WTC11 (cell line): ENCODE data around the gene PTPRN2. TPM values are rescaled to one million over a fixed set of nuclear protein-coding genes. Genes with fewer than 3 reads are reported as not detected.

Experiments used
- ATAC-seq: fragments of 200-7000 bp; cut with Tn5 transposase; 2 replicates; pipeline ENCODE4 v1.10.0; 2021; ENCODE audit warnings: mild to moderate bottlenecking, moderate library complexity
- CTCF ChIA-PET: fragments of 300-600 bp; sonication (Branson Sonifier 250); formaldehyde crosslinking; loops from one replicate; lab custom pipeline; 2021; ENCODE audit warnings: antibody characterized with exemption; lab: Charles Lee
- POLR2A ChIA-PET: fragments of 350-600 bp; sonication (Branson Sonifier 250); formaldehyde crosslinking; loops from one replicate; lab custom pipeline; 2021; ENCODE audit warnings: antibody characterized with exemption; lab: Charles Lee
- DNase-seq: peaks from one replicate; pipeline ENCODE4 v3.0.0; 2021; ENCODE audit warnings: low spot score
- H3K27ac Mint-ChIP-seq: 2 replicates; pipeline ENCODE4 v1.8.0; 2021; ENCODE audit warnings: mixed read lengths
- H3K27me3 Mint-ChIP-seq: 2 replicates; pipeline ENCODE4 v1.8.0; 2021; ENCODE audit warnings: low read depth, mild to moderate bottlenecking, moderate library complexity, mixed read lengths
- H3K36me3 Mint-ChIP-seq: 2 replicates; pipeline ENCODE4 v1.8.0; 2021; ENCODE audit warnings: mixed read lengths
- H3K4me1 Mint-ChIP-seq: 2 replicates; pipeline ENCODE4 v1.8.0; 2022; ENCODE audit warnings: mixed read lengths
- H3K4me3 Mint-ChIP-seq: 2 replicates; pipeline ENCODE4 v1.8.0; 2021; ENCODE audit warnings: mild to moderate bottlenecking, moderate library complexity, mixed read lengths
- H3K9me3 Mint-ChIP-seq: 2 replicates; pipeline ENCODE4 v1.8.0; 2021; ENCODE audit warnings: mixed read lengths
- ATF1 ChIP-seq: sonication (generic); formaldehyde crosslinking; IDR thresholded peaks from 2 replicates; pipeline ENCODE4 v1.8.1; 2023; ENCODE audit warnings: mild to moderate bottlenecking, moderate library complexity, missing genetic modification reagents
- ATF6 ChIP-seq: sonication (generic); formaldehyde crosslinking; IDR thresholded peaks from 2 replicates; pipeline ENCODE4 v1.8.1; 2023; ENCODE audit warnings: mild to moderate bottlenecking, missing genetic modification reagents
- CREM ChIP-seq: sonication (generic); formaldehyde crosslinking; IDR thresholded peaks from 2 replicates; pipeline ENCODE4 v1.8.1; 2022; ENCODE audit warnings: mild to moderate bottlenecking, missing genetic modification reagents, moderate library complexity
- FOXJ3 ChIP-seq: sonication (generic); formaldehyde crosslinking; IDR thresholded peaks from 2 replicates; pipeline ENCODE4 v1.9.0; 2021; ENCODE audit warnings: missing genetic modification reagents, mild to moderate bottlenecking, borderline replicate concordance
- MLX ChIP-seq: sonication (generic); formaldehyde crosslinking; IDR thresholded peaks from 2 replicates; pipeline ENCODE4 v1.8.1; 2023; ENCODE audit warnings: mild to moderate bottlenecking, missing genetic modification reagents, moderate library complexity
- NFYB ChIP-seq: sonication (generic); formaldehyde crosslinking; conservative IDR thresholded peaks from 2 replicates; pipeline ENCODE4 v1.8.0; 2022; ENCODE audit warnings: low read depth, missing genetic modification reagents
- OVOL2 ChIP-seq: fragments of 250-450 bp; sonication (Bioruptor Pico); IDR thresholded peaks from 2 replicates; pipeline ENCODE4 v1.9.0; 2021; ENCODE audit warnings: mild to moderate bottlenecking, borderline replicate concordance
- TEAD1 ChIP-seq: sonication (generic); formaldehyde crosslinking; IDR thresholded peaks from 2 replicates; pipeline ENCODE4 v1.8.0; 2022; ENCODE audit warnings: mild to moderate bottlenecking, missing genetic modification reagents
- ZBTB43 ChIP-seq: sonication (generic); formaldehyde crosslinking; IDR thresholded peaks from 2 replicates; pipeline ENCODE4 v1.8.1; 2023; ENCODE audit warnings: mild to moderate bottlenecking, missing genetic modification reagents
- ZNF121 ChIP-seq: sonication (generic); formaldehyde crosslinking; IDR thresholded peaks from 2 replicates; pipeline ENCODE4 v1.8.0; 2023; ENCODE audit warnings: missing genetic modification reagents
- ZNF317 ChIP-seq: sonication (generic); formaldehyde crosslinking; IDR thresholded peaks from 2 replicates; pipeline ENCODE4 v1.8.1; 2023; ENCODE audit warnings: low read depth, mild to moderate bottlenecking, moderate library complexity, missing genetic modification reagents, borderline replicate concordance
- ZNF416 ChIP-seq: fragments of 250-450 bp; sonication (Bioruptor Pico); IDR thresholded peaks from 2 replicates; pipeline ENCODE4 v1.9.0; 2021; ENCODE audit warnings: mild to moderate bottlenecking, inconsistent platforms
- ZNF425 ChIP-seq: fragments of 250-450 bp; sonication (Bioruptor Pico); conservative IDR thresholded peaks from 2 replicates; pipeline ENCODE4 v1.9.0; 2021; ENCODE audit warnings: mild to moderate bottlenecking
- ZSCAN18 ChIP-seq: fragments of 250-450 bp; sonication (Bioruptor Pico); IDR thresholded peaks from 2 replicates; pipeline ENCODE4 v2.1.2; 2022; ENCODE audit warnings: mild to moderate bottlenecking, moderate library complexity
- total RNA-seq: library from RNA; stranded (reverse); gene quantifications from 3 replicates; pipeline ENCODE4 v1.2.3, GENCODE V29; 2021
- TF ChIP-seq, protein P1 (sequence below): sonication (generic); formaldehyde crosslinking; IDR thresholded peaks from 2 replicates; pipeline ENCODE4 v1.8.0; 2023; ENCODE audit warnings: mild to moderate bottlenecking, missing genetic modification reagents
- TF ChIP-seq, protein P2 (sequence below): sonication (generic); formaldehyde crosslinking; IDR thresholded peaks from 2 replicates; pipeline ENCODE4 v1.8.1; 2022; ENCODE audit warnings: low read depth, missing genetic modification reagents, borderline replicate concordance
- TF ChIP-seq, protein P3 (sequence below): sonication (generic); formaldehyde crosslinking; IDR thresholded peaks from 2 replicates; pipeline ENCODE4 v1.8.0; 2022; ENCODE audit warnings: mild to moderate bottlenecking, missing genetic modification reagents

The PTPRN2 gene
- total RNA-seq, 1 experiment from 2014 or later: 4.7 TPM

DNA sequence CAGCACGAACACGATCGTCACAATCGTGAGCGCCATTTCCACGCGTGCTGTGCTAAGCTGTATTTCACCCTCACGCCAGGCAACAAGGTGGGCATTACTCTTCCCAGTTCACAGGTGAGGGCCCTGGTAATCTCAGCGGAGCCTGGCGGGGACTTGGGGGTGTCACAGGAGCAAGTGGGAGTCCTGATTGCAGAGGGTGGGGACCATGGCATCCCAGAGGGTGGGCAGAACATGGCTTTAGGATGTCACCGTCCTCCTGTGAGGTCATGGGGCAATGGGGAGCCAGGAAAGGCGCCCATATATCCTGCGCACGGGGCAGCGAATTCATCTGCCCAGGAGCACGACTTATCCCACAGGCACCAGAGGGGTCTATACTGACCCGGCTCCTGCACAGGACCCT is 761.1 kb downstream of the PTPRN2 start:
- peaks cover 2% of the 10 kb centered on the region; the same call in 1 of the 2 replicates for H3K27me3 Mint-ChIP-seq
- ATAC-seq (no peak), DNase-seq (no peak)
- H3K4me3 Mint-ChIP-seq: no peak overlapping the region
- TF ChIP-seq ZSCAN18 (CRISPR knock-in tag) (no peak), TEAD1 (CRISPR knock-in tag) (no peak), MLX (CRISPR knock-in tag) (no peak), NFYB (CRISPR knock-in tag) (no peak), ZBTB43 (CRISPR knock-in tag) (no peak), ATF1 (CRISPR knock-in tag) (no peak), OVOL2 (no peak), ZNF425 (CRISPR knock-in tag) (no peak), FOXJ3 (no peak), CREM (no peak), ZNF317 (CRISPR knock-in tag) (no peak)
- TF ChIP-seq, protein P1, sequence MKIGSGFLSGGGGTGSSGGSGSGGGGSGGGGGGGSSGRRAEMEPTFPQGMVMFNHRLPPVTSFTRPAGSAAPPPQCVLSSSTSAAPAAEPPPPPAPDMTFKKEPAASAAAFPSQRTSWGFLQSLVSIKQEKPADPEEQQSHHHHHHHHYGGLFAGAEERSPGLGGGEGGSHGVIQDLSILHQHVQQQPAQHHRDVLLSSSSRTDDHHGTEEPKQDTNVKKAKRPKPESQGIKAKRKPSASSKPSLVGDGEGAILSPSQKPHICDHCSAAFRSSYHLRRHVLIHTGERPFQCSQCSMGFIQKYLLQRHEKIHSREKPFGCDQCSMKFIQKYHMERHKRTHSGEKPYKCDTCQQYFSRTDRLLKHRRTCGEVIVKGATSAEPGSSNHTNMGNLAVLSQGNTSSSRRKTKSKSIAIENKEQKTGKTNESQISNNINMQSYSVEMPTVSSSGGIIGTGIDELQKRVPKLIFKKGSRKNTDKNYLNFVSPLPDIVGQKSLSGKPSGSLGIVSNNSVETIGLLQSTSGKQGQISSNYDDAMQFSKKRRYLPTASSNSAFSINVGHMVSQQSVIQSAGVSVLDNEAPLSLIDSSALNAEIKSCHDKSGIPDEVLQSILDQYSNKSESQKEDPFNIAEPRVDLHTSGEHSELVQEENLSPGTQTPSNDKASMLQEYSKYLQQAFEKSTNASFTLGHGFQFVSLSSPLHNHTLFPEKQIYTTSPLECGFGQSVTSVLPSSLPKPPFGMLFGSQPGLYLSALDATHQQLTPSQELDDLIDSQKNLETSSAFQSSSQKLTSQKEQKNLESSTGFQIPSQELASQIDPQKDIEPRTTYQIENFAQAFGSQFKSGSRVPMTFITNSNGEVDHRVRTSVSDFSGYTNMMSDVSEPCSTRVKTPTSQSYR (CRISPR knock-in tag): no peak
- TF ChIP-seq, protein P2, sequence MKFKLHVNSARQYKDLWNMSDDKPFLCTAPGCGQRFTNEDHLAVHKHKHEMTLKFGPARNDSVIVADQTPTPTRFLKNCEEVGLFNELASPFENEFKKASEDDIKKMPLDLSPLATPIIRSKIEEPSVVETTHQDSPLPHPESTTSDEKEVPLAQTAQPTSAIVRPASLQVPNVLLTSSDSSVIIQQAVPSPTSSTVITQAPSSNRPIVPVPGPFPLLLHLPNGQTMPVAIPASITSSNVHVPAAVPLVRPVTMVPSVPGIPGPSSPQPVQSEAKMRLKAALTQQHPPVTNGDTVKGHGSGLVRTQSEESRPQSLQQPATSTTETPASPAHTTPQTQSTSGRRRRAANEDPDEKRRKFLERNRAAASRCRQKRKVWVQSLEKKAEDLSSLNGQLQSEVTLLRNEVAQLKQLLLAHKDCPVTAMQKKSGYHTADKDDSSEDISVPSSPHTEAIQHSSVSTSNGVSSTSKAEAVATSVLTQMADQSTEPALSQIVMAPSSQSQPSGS: no peak
- H3K36me3 Mint-ChIP-seq: peaks cover 13% of the 10 kb centered on the region
- peaks cover 4% of the 10 kb centered on the region; the same call in 1 of the 2 replicates for H3K4me1 Mint-ChIP-seq
- POLR2A ChIA-PET: no interaction called here
- H3K9me3 Mint-ChIP-seq: peaks cover 15% of the 10 kb centered on the region
- no peak overlapping the region for H3K27ac Mint-ChIP-seq
- CTCF ChIA-PET: no interaction called here

DNA sequence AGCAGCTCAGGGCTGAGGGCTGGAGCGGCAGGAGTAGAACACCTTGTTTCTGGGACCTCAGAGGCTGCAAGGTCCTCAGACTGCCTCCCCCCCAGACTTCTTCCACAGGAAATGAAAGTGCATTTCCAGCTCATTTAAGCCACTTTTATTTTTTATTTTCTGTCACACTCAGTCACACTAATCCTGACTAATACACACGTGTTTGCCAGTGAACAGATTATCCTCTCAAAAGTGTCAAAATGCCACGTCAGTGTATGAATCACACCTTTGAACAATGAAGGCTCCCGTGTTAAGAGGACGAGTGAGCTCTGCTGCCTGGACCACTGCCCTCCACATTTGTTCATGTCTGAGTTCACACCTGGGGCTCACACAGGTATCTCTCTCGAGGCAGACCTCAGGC is 762.3 kb downstream of the PTPRN2 start:
- no peaks in the 10 kb centered on the region for H3K27me3 Mint-ChIP-seq
- POLR2A ChIA-PET: no interaction called here
- peaks cover 9% of the 10 kb centered on the region for H3K9me3 Mint-ChIP-seq
- H3K36me3 Mint-ChIP-seq: peaks cover 8% of the 10 kb centered on the region
- CTCF ChIA-PET: no interaction called here
- H3K4me3 Mint-ChIP-seq: no peak overlapping the region
- ATAC-seq: no peak
- H3K4me1 Mint-ChIP-seq: no peaks in the 10 kb centered on the region
- H3K27ac Mint-ChIP-seq: no peak overlapping the region
- no peak for DNase-seq
- TF ChIP-seq ATF6 (CRISPR knock-in tag) (no peak), ZNF416 (CRISPR knock-in tag) (no peak), ZNF121 (CRISPR knock-in tag) (no peak)
- TF ChIP-seq, protein P3, sequence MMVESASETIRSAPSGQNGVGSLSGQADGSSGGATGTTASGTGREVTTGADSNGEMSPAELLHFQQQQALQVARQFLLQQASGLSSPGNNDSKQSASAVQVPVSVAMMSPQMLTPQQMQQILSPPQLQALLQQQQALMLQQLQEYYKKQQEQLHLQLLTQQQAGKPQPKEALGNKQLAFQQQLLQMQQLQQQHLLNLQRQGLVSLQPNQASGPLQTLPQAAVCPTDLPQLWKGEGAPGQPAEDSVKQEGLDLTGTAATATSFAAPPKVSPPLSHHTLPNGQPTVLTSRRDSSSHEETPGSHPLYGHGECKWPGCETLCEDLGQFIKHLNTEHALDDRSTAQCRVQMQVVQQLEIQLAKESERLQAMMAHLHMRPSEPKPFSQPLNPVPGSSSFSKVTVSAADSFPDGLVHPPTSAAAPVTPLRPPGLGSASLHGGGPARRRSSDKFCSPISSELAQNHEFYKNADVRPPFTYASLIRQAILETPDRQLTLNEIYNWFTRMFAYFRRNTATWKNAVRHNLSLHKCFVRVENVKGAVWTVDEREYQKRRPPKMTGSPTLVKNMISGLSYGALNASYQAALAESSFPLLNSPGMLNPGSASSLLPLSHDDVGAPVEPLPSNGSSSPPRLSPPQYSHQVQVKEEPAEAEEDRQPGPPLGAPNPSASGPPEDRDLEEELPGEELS: no peak
- TF ChIP-seq, protein P1 (CRISPR knock-in tag): no peak
